ENCODE data around the gene YARS1.
A peak's percentile ranks its signal among the peaks of the same experiment; 100 is the strongest.

The YARS1 gene

GRCh38 chr1:32817159-32817814, at the start of gene YARS1, which contains the start of gene S100PBP:
YARS1 (minus strand) TSS chr1:32817358; CDS start chr1:32817244, 114 bp downstream.
S100PBP (plus strand) TSS chr1:32817653; CDS start chr1:32826100, 8,447 bp downstream.
- DNase-seq (ENCODE audit: low read depth): peak; percentile 99

DNA sequence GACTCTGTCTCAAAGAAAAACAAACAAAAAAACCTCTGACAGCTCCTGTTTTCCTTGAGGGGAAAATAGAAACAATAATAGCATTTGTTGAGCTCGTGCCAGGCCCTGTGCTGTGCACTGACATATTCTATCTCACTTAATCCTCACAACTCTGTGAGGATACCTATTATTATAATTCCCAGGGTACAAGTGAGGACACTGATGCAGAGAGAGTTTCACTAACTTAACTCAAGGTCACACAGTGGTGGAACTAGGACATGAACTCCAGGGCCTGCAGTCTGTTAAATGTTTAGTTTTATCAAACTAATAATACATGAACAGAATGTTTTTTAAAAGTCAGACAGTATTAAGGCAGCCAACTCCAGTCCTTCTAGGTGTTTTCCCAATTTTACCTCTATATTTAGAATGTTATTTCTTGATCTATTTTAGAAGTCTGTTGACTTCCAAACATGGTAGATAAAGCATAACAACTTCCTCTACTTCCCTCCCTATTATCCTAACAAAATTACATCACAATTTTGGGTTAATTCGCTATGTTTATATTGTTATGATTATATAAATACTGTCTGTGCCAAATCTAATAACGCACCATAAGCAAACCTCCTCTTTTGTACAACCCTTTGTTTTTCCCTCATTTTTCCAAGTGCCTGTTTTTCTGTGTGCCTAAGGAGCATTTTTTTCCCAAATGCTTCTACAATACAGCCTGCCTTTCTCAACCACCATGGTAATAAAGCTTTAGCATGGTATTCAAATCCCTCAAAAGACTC, 48.7 kb upstream of the YARS1 start:
- no peak for DNase-seq (ENCODE audit: low read depth)

- no peak for DNase-seq (ENCODE audit: low read depth)
These were observed 47.3 kb upstream of the YARS1 start for GRCh38 chr1:32864375-32865019.

GRCh38 chr1:32863881-32864245, 46.7 kb upstream of the YARS1 start:
- DNase-seq (ENCODE audit: low read depth): no peak

- no peak for DNase-seq (ENCODE audit: low read depth)
These were observed 46.2 kb upstream of the YARS1 start for GRCh38 chr1:32863218-32863880.

- peak; percentile 41 for DNase-seq (ENCODE audit: low read depth)
These were observed 44.9 kb upstream of the YARS1 start for GRCh38 chr1:32861904-32862695.

GRCh38 chr1:32860566-32860965, 43.4 kb upstream of the YARS1 start:
- DNase-seq (ENCODE audit: low read depth): no peak

- DNase-seq (ENCODE audit: low read depth): no peak
These were observed 42.8 kb upstream of the YARS1 start for GRCh38 chr1:32859915-32860314.

DNA sequence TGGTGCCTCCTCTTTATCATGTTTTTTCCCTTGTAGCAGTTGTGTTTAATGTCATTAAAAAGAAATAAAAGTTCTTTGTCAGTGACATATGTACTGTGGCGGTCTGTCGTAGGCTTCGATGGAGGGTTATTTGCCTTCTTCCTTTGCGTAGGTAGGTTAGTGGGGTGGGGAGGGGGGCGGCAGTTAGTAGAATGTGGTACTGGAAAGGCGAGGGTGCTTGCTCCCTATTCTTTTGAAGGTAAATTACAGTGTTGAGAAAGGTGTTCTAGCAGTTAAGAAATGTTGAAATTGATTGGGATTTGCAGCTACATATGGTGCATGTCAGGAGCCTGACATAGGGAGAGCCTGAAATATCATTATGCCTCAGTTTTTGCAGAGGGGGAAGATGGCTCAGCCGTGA, 41.6 kb upstream of the YARS1 start:
- DNase-seq (ENCODE audit: low read depth): no peak

GRCh38 chr1:32858136-32858535, 41.0 kb upstream of the YARS1 start:
- DNase-seq (ENCODE audit: low read depth): no peak

GRCh38 chr1:32855861-32856617, 38.9 kb upstream of the YARS1 start:
- no peak for DNase-seq (ENCODE audit: low read depth)

- no peak for DNase-seq (ENCODE audit: low read depth)
These were observed 31.4 kb upstream of the YARS1 start for GRCh38 chr1:32848354-32849063.

- DNase-seq (ENCODE audit: low read depth): no peak
These were observed 14.7 kb upstream of the YARS1 start for GRCh38 chr1:32831878-32832277.

- DNase-seq (ENCODE audit: low read depth): no peak
These were observed 13.1 kb upstream of the YARS1 start for GRCh38 chr1:32830092-32830852.

DNA sequence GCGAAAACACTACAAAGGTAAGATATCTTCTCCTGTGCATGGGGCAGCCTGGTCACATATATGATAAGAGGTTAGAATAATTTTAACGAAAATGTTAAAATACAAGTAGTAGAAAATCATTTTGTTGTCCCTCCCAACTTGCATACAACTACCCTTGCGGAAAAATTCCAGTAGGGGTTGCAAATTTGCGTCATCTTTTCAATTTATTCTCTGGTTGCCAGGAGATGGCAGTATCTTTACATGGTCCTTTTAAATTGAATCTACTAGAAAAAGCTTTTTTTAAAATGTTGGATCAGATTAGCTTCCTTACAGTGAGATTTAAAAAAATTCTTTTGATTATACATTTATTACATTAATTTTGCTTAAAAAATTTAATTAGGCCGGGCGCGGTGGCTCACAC, 11.2 kb upstream of the YARS1 start:
- peak; percentile 44 for DNase-seq (ENCODE audit: low read depth)

- DNase-seq (ENCODE audit: low read depth): no peak
These were observed 8.0 kb upstream of the YARS1 start for GRCh38 chr1:32825181-32825580.

GRCh38 chr1:32818804-32819541, 1.8 kb upstream of the YARS1 start:
- peak; percentile 4 for DNase-seq (ENCODE audit: low read depth)

- DNase-seq (ENCODE audit: low read depth): peak; percentile 75
These were observed 943 bp upstream of the YARS1 start for GRCh38 chr1:32817815-32818786.
